ENCODE measurements around the gene F7.

DNA sequence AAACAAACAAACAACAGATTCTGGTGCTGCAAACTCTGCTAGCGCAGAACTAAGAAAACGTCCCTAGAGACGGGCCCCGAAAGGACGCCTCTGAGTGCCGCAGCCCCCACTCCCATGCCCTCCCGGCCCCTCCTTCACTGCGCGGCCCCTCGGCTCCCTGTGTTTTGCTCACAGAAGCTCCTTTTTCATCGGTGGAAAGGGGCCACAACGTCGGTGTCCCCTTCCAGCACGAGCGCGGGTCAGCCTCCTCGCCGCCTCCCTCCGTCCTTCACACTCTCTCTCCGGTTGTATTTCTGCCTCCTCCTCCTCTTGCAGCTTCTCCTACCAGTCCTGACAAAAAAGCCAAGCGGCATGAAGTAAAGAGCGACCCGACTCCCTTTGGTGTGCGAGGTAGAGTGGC lies 14.8 kb upstream of the F7 start:
- no peak for TF ChIP-seq CTCF (IDR thresholded peaks at IDR 0.05)
- no peak for TF ChIP-seq POLR2A (IDR thresholded peaks at IDR 0.05)

Data from thyroid gland (tissue), 4 donors.